Measurements from ENCODE around the gene ATP10B. TPM values are rescaled to one million over a fixed set of nuclear protein-coding genes. Genes with fewer than 3 reads are reported as not detected.

The ATP10B gene
- polyA plus RNA-seq, 1 donor = 0.48 TPM

DNA sequence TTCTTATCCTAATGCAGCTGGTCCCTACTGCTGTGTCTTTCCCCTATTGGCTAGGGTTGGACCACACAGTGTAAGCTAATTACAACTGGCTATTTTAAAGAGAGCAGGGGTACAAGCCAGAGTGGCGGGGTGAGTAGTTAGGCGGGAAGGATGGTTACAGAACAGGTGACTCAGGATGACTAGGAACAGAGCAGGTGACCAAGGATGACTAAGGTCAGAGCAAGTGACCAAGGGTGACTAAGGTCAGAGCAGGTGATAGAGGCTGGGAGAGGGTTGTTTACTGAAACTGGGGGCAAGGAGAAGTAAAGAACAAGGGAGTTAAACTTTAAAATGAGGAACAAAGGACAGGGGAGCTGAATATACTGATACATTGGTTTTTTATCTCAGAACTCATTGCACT, 304.9 kb downstream of the ATP10B start:
- no peak for DNase-seq

DNA sequence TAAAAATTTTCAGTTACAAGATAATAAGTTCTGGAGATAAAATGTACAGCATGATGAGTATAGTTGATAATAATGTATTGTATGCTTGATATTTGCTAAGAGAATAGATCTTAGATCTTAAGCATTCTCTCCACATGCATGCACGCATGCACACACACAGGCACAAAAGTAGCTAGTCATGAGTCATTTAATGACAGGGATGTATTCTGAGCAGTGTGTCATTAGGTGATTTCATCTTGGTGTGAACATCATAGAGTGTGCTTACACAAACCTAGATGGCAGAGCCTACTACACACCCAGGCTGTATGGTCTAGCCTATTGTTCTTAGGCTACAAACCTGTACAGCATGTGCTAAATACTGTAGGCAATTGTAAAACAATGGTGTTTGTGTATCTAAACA, 306.2 kb downstream of the ATP10B start:
- DNase-seq = no peak

DNA sequence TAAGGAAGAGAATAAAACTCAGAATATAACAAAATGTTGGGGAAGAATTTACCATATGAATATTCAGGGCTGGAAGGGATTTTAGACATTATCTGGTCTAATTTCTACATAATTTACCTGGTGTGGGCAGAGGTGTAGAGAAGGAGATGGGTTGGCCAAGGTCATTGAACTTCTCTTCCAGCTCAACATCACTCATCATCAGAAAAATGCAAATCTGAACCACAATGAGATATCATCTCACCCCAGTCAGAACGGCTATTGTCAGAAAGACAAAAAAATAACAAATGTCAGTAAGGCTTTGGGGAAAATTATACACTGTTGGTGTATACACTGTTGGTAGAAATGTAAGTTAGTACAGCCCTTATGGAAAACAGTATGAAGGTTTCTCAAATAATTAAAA, 308.6 kb downstream of the ATP10B start:
- DNase-seq = no peak

DNA sequence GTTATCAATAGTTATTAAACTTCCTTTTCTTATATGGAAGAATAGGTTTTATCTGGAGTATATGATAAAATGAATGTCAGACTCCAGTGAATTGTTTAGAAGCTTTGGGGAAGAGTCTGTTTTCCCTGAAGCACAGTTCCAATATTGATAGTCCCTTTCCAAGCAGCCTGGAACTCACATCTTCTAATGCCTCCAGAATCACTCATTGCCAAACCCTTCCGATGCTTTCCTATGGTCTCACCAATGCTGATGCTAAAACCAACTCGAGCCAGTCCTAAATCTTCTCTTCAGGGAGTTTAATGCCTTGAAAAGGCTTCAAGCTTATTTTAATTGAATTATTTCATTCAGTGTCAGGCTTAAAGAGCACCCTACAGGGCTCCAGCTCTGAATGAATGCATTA, 309.2 kb downstream of the ATP10B start:
- no peak for DNase-seq

DNA sequence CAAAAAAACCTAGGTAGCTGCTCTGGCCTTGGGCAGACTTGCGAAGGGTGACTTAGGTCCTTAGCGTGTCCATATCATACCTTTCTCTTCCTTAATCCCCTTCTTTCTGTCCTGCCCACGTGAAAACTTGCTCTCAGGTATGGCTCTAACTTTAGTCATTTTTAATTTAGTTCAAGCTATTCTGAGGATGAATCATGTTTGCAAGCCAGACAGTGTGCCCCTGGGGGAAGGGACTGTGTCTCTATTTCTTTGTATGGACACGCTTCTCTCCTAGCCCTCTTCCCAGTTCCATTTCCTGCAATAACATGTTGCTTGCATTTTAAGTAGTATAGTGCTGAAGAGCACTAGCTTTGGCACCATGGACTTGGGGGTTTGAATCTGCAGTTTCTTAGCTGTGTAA, 309.7 kb downstream of the ATP10B start:
- no peak for DNase-seq

DNA sequence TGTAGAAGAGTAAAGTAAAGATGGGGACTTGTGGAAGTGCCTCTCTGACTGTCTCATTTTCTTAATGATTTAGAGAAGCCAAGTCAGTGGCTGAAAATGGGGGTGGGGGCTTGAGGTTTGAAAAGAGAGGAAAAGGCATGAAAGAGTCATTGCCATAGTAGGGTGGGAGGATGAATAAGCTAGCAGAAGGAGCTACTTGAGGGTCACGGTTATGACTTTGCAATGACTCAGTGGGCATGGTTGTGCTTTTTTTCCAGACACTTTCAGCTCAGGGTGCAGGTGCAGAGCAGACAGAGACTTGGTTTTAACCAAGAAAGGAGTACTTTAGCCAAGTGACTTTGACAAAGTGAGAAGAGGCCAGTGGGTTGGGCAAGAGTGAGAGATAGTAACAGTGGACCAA, 312.6 kb downstream of the ATP10B start:
- no peak for DNase-seq

DNA sequence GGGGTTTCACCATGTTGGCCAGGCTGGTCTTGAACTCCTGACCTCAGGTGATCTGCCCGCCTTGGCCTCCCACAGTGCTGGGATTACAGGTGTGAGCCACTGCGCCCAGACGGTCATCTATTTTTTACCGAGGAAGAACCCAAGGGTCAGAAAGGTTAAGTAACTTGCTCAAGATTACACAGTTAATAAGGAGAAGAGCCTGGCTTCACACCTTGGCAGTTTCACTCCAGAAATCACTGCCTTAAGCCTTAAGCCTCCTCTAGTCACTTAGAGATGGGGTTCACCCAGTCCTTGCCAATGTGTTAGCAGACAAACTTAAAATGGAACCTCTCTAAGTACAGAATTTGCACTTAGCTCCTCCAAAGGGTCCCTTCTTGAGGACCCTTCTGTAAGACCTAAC, 314.1 kb downstream of the ATP10B start:
- no peak for DNase-seq

DNA sequence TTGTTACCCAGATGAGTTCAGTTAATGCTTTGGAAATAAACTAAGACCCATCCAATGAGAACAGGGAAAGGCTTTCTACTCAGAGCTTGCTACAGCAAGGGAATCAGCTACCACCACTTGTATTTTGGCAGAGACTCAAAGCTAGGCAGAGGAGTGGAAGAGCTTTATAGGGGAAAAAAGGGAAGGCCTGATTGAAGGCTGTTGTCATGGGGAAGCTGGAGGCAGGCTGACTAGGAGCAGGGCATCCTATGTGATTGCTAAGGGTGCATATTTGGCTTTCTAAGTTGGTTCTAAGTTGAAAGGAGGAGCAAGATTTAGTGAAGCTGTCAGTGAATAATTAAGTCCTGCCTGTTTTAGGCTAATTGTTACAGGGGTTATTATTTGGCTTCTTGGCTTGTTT, 314.9 kb downstream of the ATP10B start:
- no peak for DNase-seq

DNA sequence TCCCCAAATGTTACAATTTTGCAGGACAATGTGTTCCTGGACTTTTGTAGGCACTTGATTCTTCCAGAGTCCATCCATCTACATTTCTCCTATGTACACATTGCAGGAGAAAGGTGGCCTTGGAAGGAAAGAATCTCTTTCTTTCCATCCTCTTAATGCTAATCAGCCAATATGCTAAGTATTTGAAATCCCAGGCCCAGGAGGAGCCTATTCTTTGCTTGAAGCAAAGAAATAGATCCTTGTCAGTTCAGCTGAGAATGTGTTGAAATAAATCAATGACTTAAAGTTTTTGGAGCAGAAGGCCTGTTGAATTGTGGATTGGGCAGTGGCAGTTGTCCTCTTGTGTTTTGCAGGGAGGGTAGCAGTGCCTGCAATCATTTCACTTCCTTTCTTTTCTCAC, 317.1 kb downstream of the ATP10B start:
- DNase-seq = no peak

DNA sequence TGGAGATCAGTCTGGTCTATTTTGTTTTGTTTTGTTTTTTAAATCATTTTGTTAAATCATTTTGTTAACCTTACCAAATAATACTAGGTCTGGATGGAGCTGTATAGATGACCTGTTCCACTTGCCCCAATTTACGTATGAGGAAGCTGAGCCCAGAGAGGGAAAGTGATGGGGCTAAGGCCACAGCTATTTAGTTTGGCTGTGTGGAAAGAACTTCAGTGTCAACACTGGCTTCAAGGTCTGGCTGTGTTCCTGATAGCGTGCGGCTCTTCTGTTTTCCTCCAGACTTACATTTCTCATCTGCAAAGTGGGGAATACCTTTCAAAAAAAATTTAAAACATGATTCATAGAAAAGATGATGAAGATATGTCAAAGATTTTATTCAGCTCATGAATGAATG, 317.9 kb downstream of the ATP10B start:
- DNase-seq = no peak

DNA sequence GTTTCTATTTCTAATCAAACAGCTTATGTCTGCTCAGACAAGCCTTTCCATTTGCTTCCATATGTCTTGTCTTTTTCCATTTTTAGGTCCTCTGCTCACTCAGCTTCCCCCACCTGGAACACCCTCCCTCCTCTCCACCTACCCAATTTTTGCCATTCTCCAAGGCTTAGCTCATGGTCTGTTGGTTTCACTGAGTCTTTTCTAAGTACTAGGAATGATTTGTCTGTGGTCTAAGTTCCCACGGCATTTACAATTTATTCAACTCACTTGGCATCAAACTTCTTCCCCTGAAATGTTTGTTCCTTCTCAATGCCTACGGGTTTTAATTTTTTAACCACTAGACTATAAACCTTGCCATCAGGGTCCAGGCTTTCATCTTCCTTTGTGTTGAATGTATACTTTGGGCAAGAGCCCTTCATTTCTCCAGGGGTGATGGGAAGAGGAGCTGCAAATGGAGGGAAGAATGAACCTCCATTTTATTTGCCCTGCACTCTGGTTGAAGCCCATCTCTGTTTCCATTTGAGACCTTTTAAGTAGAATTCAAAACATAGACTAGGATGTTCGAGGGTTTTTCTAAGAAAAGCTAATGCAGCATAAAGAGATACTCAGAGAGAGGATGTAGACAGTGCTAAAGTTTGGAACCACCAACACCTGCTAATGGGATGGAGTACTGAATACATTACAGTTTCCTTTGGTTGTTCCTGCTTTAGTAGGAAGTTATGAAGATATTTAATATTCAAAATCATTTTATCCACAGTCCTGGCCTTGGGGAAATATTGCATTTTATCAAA, 326.3 kb downstream of the ATP10B start:
- DNase-seq = no peak

DNA sequence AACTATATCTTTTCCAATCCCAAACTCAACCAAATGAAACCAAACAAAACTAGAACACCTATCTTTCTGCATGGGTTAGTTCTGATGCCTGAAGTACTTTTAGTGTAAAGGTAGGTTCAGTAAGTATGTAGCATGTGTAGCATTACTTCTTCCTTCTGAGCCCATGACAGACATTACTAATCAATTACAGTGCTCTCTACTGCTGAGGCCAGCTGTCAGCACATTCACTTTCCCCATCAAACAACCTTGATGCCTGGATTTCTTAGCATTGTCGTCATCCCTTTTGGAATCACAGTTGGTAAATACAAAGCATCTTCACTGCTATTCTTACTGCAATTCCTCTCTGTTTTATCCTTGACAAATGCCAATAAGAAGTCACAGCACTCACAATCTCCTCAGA, 327.2 kb downstream of the ATP10B start:
- DNase-seq = no peak

DNA sequence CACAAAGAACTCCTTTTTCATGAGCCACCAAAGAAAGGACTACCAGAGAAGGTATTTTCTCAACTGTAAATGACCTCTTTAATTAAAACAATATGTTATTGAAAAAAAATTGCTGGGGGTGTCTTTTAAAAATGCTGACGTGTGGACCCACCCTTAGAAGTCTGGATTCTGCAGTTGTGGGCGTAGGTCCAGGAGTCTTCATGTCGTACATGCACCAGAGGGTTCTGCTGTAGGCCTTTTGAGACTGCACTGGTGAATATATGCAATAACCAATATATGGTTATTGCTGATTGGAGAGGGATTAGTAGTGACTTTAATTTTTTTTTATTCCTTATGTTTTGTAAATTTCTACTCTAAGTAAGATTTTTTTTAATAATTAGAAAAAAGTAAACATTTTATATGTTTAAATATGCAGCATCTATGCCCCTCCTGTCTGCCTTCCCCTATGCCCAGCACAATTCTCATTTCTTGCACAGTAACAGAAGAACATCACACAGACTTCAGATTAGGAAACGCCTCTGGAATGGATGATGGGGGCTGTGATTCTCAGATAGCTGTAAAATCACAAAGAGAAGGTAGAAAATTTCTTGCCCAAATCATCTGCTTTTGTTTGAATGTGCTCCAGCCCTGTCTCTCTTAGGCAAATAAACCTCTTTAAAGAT, 328.4 kb downstream of the ATP10B start:
- no peak for DNase-seq

DNA sequence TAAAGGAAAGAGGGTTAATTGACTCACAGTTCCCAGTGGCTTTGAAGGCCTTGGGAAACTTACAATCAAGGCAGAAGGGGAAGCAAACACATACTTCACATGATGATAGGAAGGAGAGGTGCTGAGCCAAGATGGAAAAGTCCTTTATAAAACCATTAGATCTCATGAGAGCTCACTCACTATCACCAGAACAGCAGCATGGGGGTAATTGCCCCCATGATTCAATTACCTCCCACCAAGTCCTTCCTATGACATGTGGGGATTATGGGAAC, 330.7 kb downstream of the ATP10B start:
- no peak for DNase-seq

DNA sequence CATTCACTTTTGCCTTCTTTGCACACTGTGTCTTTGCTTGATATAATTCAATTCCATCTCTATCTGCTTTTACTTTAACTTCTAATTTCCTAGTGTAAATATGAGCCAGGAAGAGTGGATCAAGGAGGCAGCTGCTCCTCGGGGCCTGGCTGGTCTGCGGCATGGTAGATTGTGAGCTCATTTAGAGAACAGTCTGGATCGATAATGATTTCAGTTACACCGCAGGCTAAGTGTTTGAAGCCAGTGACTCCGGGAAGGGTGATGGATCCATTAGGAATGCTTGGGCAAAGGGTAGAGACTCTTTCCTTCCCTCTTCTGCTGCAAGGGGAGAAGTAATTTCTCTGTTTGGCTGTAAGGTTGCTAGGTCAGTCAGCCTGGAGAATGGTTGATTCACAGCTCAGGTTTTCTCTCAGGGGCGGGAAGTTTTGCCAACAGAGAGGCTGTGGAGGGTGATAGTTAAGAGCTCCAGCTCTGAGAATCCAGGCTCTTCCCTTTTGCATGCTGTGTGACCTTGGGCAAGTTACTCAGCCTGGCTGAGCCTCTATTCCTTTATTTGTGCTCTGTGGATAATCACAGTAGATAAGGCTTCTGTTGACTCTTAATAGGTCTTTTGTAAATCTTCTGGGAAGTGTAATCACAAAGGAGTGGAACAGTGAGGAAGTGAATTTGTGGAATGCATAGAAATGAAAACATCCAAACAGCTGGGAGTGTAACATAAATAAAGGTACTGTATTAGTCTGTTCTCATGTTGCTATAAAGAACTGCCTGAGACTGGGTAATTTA, 331.2 kb downstream of the ATP10B start:
- no peak for DNase-seq

DNA sequence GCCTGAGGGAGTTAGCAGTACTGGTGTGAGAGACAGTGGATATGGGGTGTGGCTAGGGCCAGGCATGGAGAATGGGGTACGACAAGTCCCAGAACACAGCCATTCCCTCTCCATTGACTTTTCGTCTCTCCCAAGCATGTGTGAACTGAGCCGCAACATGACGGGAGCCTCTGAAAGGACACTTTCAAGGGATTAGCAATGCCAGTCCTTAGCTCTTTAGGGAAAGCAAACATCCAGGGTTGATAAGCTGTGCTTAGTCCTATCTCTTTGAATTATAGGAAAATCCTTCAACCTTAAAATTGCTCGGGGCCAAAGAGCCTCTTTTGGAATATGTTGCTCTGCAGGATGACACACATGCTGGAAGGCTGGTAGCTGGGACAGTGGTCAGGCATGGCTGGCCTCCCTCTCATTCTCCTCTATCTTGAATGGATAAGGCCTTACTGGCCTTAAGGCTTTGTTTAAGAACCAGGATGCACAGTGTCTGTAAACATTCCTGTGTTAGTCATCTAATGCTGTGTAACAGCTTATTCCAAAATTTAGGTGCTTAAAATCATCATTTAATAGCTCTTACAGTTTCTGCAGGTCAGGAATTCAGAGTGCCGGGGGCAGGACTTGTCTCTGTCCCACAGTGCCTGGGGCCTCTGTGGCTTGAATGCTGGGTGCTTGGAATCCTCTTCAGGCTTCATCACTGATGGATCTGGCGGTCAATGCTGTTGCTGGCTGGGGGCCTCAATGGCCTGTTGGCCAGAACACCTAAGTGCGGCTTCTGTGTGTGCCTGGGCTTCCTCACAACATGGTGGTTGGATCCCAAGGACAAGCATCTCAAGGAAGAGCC, 335.1 kb downstream of the ATP10B start:
- no peak for DNase-seq

DNA sequence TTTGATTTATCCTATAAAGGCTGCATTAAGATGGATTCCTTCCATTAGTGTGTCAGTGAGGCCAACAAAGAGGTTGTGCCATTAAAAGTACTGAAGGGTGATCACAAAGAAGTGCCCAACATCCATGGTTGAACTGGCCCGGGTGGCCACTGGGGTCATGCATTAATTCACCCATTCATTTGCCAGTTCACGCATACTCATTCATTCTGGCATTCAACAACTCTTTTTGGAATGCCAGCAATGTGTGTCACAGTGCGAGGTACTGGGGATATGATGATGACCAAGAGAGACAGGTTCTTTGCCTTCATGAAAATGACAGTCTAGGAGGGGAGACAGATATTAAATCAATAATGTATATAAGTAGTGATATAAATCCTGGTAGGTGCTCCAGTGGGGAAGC, 337.1 kb downstream of the ATP10B start:
- DNase-seq = no peak

DNA sequence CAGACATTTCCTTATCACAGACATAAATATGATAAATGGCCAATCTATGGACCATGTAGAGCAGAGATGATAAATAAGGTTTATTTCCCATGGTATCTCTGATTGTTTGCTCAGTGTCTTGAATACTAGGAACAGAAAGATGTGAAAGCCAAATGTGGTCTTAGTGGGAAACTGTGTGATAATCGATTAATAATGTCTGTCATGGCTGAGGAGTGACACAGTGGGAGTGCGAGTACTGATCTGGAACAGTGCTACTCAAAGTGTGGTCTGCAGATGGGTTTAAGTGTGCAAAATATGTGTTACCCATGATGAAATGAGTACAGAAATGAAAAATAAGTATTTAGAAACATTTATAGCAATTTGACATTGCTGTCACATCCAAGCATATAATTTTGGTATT, 337.8 kb downstream of the ATP10B start:
- no peak for DNase-seq

DNA sequence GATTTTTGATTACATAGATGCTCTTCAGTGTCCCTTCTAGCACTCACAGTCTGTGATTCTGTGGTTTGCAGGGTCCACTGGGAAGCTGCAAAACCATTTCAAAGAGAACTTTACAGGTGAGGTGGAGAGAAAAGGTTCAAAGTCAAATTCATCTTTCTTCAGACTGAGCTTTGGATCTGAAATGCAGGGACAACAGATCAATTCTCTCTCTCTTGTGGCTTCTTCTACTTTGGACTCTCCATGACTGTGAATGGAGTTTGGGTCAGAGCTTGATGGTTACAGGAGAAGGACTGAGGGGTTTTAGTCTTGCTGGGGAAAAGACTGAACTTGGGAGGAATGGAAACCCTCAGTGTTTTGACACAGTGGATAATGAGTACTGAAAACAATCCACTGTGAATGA, 338.5 kb downstream of the ATP10B start:
- no peak for DNase-seq

Measured in hindlimb muscle (tissue), 1 donor.